Activated CD8-positive, alpha-beta T cell treated with anti-CD3 and anti-CD28 coated beads for 36 hours (primary cell): ENCODE measurements around the gene AATF. TPM values are rescaled to one million over a fixed set of nuclear protein-coding genes. Genes with fewer than 3 reads are reported as not detected.
A peak's percentile ranks its signal among the peaks of the same experiment; 100 is the strongest.

Experiments
- ATAC-seq: fragments of 200-7000 bp; cut with Tn5 transposase; one replicate; pipeline ENCODE4 v1.10.0; 2021; ENCODE audit warnings: mild to moderate bottlenecking, moderate library complexity
- CTCF ChIA-PET: fragments of 350-600 bp; sonication (Branson Sonifier 250); formaldehyde crosslinking; loops from one replicate; lab custom pipeline; 2021; ENCODE audit warnings: antibody characterized with exemption; lab: Charles Lee
- POLR2A ChIA-PET: fragments of 350-600 bp; sonication (Branson Sonifier 250); formaldehyde crosslinking; loops from one replicate; lab custom pipeline; 2021; ENCODE audit warnings: antibody characterized with exemption; lab: Charles Lee
- DNase-seq: peaks from one replicate; pipeline ENCODE4 v3.0.0-alpha.2; 2020
- H3K27ac Mint-ChIP-seq: one replicate; pipeline ENCODE4 v1.8.0; 2021; ENCODE audit warnings: mild to moderate bottlenecking, mixed read lengths
- H3K27me3 Mint-ChIP-seq: one replicate; pipeline ENCODE4 v1.8.0; 2021; ENCODE audit warnings: mixed read lengths
- H3K36me3 Mint-ChIP-seq: one replicate; pipeline ENCODE4 v1.8.0; 2021; ENCODE audit warnings: low read depth, mixed read lengths
- H3K4me1 Mint-ChIP-seq: one replicate; pipeline ENCODE4 v1.8.0; 2021; ENCODE audit warnings: low read depth, mixed read lengths
- H3K4me3 Mint-ChIP-seq: one replicate; pipeline ENCODE4 v1.8.0; 2021; ENCODE audit warnings: mild to moderate bottlenecking, moderate library complexity, mixed read lengths
- H3K9me3 Mint-ChIP-seq: one replicate; pipeline ENCODE4 v1.8.0; 2021; ENCODE audit warnings: mixed read lengths
- intact Hi-C: fragments of 100-400 bp; cut with micrococcal nuclease; formaldehyde crosslinking; loops from one replicate; pipeline ENCODE4 v1.10.0; 2022
- total RNA-seq, 2 experiments: library from RNA; stranded (reverse); gene quantifications; one replicate each; pipeline ENCODE4 v1.2.3, GENCODE V29; 2021
- TF ChIP-seq, protein P1 (sequence below): fragments of 200-600 bp; IDR thresholded peaks from one replicate; pipeline ENCODE4 v1.8.0; 2022; ENCODE audit warnings: antibody characterized with exemption, mild to moderate bottlenecking

Gene AATF, protein sequence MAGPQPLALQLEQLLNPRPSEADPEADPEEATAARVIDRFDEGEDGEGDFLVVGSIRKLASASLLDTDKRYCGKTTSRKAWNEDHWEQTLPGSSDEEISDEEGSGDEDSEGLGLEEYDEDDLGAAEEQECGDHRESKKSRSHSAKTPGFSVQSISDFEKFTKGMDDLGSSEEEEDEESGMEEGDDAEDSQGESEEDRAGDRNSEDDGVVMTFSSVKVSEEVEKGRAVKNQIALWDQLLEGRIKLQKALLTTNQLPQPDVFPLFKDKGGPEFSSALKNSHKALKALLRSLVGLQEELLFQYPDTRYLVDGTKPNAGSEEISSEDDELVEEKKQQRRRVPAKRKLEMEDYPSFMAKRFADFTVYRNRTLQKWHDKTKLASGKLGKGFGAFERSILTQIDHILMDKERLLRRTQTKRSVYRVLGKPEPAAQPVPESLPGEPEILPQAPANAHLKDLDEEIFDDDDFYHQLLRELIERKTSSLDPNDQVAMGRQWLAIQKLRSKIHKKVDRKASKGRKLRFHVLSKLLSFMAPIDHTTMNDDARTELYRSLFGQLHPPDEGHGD
- 10 to 100 TPM; 81.8 to 90.3 TPM for total RNA-seq

DNA sequence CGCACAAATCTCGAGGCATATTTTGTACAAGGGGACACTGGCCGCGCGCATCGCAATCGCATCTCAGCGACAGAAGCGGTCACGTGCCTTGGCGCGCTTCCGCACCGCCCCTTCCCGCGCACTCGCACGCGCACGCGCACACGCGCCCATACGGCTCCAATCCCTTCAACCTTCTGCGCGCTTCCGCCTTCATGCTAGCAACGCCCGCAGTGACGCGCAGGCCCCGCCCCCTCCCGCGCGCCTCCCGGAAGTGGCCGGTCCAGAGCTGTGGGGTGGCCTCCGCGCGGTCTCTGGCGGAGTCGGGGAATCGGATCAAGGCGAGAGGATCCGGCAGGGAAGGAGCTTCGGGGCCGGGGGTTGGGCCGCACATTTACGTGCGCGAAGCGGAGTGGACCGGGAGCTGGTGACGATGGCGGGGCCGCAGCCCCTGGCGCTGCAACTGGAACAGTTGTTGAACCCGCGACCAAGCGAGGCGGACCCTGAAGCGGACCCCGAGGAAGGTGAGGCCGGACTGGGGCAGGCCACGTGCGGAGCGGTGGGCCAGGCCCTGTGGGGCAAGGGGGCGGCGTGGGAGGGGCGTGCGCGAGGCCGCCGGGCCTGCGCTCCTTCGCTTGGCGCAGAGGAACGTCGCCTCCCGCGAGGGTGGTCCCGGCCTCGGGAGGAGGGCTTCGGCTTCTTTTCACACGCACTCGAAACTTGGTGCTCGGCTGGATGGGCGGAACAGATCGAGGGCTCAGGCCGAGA lies at the start of gene AATF:
Gene AATF, plus strand, starts transcription at position 238 of the 744 bp plus-strand sequence. Its CDS starts 172 bp downstream, at position 410.
- peaks cover 48% of the 10 kb centered on the region for H3K4me1 Mint-ChIP-seq
- H3K27ac Mint-ChIP-seq = peak within 1 kb of the TSS; percentile 96
- peak within 1 kb of the TSS; percentile 83 for H3K4me3 Mint-ChIP-seq
- no peaks in the 10 kb centered on the region for H3K9me3 Mint-ChIP-seq
- ChIA-PET POLR2A (interaction anchor here (0.6 to 3.2 kb wide), 10 partner anchors 10 to 397 kb away, joined by 3 to 19 read pairs (median 4); partner anchors contain the start of genes LHX1 and MRM1), CTCF (interaction anchor here (0.8 to 1.6 kb wide), 3 partner anchors 11 to 346 kb away, joined by 3 to 4 read pairs (median 3); no protein-coding TSS in a partner anchor)
- intact Hi-C loops = no loop called here
- peaks cover 39% of the 10 kb centered on the region for H3K36me3 Mint-ChIP-seq
- DNase-seq (peak; percentile 96), ATAC-seq (peak; percentile 98)
- TF ChIP-seq, protein P1, sequence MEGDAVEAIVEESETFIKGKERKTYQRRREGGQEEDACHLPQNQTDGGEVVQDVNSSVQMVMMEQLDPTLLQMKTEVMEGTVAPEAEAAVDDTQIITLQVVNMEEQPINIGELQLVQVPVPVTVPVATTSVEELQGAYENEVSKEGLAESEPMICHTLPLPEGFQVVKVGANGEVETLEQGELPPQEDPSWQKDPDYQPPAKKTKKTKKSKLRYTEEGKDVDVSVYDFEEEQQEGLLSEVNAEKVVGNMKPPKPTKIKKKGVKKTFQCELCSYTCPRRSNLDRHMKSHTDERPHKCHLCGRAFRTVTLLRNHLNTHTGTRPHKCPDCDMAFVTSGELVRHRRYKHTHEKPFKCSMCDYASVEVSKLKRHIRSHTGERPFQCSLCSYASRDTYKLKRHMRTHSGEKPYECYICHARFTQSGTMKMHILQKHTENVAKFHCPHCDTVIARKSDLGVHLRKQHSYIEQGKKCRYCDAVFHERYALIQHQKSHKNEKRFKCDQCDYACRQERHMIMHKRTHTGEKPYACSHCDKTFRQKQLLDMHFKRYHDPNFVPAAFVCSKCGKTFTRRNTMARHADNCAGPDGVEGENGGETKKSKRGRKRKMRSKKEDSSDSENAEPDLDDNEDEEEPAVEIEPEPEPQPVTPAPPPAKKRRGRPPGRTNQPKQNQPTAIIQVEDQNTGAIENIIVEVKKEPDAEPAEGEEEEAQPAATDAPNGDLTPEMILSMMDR = no peak
- H3K27me3 Mint-ChIP-seq = peaks cover 33% of the 10 kb centered on the region

DNA sequence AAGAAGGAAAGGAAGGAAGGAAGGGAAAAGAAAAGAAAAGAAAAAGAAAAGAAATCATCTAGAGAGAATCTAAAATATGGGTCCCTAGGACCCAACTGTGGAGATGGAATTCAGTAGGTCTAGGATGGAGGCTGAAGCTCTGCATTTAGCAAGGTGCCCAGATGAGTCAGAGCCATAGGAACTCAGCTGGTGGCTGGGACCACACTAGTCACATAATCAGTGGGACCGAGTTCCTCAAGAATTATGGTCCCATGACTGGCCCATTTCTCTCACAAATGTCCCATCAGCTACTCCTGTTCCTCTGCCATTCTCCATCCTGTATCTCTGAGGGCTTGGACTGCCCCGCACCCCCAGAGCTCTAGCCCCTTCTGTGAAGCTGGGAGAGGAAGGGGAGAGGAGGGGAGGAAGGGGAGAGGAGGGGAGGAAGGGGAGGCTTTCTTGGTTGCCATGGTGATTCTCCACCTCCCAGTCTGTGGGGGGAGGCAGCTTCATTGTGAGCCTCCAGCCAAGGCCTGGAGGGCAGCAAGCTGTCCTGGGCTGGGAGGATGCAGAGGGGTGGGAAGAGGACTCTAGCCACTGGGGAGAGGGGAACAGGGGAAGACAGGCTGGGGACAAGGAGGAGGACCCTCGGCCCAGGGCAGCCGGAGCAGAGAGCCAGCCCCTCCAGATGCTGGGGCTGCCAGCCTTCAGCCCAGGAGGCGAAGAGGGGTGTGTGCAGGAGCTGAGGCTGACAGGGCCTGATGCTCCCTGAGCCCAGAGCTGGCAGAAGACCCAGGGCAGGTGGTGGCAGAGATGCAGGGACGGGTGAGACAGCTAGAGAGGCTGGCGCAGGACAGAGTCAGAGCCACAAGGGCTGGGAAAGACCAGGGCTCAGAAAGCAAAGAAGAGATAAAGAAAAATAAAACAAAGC lies 49.2 kb upstream of the AATF start:
- Mint-ChIP-seq H3K4me3 (no peak overlapping the region), H3K36me3 (no peaks in the 10 kb centered on the region), H3K9me3 (no peaks in the 10 kb centered on the region), H3K4me1 (no peaks in the 10 kb centered on the region), H3K27me3 (peaks cover 7% of the 10 kb centered on the region), H3K27ac (no peak overlapping the region)
- intact Hi-C loops = loop anchor here (10.0 kb wide), 1 partner anchor 55 kb away; no protein-coding TSS in a partner anchor
- ATAC-seq (no peak), DNase-seq (no peak)
- TF ChIP-seq, protein P1 = no peak
- ChIA-PET CTCF (no interaction called here), POLR2A (no interaction called here)

DNA sequence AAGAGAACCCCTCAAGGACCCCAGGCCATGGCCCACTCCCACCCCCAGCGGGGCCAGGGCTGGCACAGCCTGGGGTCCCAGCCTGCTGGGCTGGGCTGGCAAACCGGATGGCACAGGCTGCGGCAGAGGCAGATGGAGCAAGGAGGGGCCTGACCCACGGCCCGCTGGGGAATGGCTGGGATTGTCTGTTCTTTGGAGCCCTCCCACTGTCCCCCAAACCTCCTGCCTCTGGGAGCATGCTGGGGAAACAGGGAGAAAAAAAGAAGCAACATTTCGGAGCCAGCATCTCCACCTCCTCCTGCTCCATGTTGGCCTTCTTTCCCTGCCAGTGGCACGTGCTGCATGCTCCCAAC lies 48.6 kb upstream of the AATF start:
- Mint-ChIP-seq H3K4me3 (no peak overlapping the region), H3K27me3 (peaks cover 5% of the 10 kb centered on the region), H3K9me3 (no peaks in the 10 kb centered on the region), H3K4me1 (no peaks in the 10 kb centered on the region), H3K36me3 (no peaks in the 10 kb centered on the region), H3K27ac (no peak overlapping the region)
- ATAC-seq = no peak
- TF ChIP-seq, protein P1 = no peak
- POLR2A ChIA-PET = no interaction called here
- intact Hi-C loops = no loop called here
- DNase-seq = no peak
- CTCF ChIA-PET = no interaction called here

DNA sequence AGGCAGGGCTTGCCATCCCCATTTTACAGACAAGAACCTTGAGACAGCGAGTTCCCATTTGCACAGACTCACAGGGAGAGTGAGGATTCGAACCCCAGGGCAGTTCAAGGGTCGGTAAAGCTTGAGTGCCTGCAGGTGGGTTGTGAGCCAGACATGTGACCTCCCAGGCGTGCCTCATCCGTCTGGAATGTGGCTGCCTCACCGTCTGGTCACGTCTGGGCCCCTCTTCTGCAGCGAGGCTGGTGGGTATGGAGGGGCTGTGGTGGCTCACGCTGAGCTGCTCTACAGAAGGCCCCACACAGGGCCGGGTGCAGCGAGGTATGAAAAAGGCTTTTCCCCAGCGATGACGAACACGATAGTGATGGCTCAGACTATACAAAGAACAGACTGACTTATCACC lies 47.2 kb upstream of the AATF start:
- H3K27me3 Mint-ChIP-seq = peaks cover 6% of the 10 kb centered on the region
- no peaks in the 10 kb centered on the region for H3K9me3 Mint-ChIP-seq
- no peak for ATAC-seq
- TF ChIP-seq, protein P1 = no peak
- no peaks in the 10 kb centered on the region for H3K4me1 Mint-ChIP-seq
- POLR2A ChIA-PET = interaction anchor here (1.5 kb wide), 1 partner anchor 150 kb away, joined by 4 read pairs; no protein-coding TSS in a partner anchor
- no peaks in the 10 kb centered on the region for H3K36me3 Mint-ChIP-seq
- no peak for DNase-seq
- H3K4me3 Mint-ChIP-seq = no peak overlapping the region
- CTCF ChIA-PET = no interaction called here
- intact Hi-C loops = no loop called here
- no peak overlapping the region for H3K27ac Mint-ChIP-seq
